NCI-H2227 treated with DMSO at 0.1 percent for 48 hours (cell line): ENCODE results near the gene PTH2R.
"Not testable (repeated sequence)": the region's sequence is repeated elsewhere in the genome, so short reads cannot be mapped to it uniquely, and the experiment has no call there.

Source experiments
- DNase-seq: peaks from one replicate; lab custom pipeline; 2025; lab: John Stamatoyannopoulos, UW

PTH2R gene

DNA sequence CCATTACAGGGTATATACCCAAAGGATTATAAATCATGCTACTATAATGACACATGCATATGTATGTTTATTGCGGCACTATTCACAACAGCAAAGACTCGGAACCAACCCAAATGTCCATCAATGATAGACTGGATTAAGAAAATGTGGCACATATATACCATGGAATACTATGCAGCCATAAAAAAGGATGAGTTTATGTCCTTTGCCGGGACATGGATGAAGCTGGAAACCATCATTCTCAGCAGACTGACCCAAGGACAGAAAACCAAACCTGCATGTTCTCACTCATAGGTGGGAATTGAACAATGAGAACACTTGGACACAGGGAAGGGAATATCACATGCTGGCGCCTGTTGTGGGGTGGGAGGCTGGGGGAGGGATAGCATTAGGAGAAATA, 9.8 kb upstream of the PTH2R start:
- DNase-seq = not testable (repeated sequence)

- no peak for DNase-seq
Observed at GRCh38 chr2:208399201-208399600, 7.4 kb upstream of the PTH2R start.

DNA sequence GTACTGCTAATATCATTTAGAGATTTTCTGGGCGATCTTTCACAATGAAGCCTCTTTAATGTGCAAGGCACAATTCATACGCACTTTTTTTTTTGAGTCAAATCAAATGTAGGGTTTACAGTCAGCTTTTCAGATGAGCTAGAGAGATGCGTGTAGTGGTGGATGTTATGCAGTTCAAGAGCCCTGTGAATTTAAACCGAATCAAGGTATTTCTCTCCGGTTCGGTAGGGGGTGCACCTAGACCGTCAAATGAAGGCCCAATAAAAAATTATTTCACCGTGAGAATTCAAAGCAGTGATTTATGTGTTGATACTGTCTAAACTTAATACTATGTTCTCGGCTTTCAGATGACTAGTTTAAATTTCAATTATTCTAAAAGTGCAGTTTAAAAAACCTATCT, 1.1 kb downstream of the PTH2R start:
- DNase-seq = peak; percentile 88

DNA sequence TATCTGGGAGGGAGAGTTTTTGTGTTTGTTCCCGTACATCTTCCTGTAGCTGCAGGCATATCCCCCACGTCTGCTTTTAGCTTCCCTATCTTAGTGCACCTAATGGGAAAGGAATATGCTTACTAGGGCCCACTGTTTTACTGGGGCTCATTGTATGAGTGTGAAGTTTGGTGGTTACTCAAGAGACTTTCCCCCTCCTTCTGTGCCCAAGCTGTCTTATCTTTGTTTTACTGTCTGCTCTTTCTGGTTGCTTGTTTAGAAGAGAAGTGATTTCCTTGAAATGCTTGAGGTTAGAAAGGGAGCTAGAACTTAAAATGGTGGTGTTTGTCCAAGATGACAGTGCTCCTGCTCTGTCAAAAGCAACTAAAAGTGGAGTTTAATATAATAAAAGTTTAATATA, 7.3 kb downstream of the PTH2R start:
- DNase-seq = no peak

- no peak for DNase-seq
Observed at GRCh38 chr2:208415255-208415654, 8.7 kb downstream of the PTH2R start.

- DNase-seq = no peak
Observed at GRCh38 chr2:208415897-208416296, 9.3 kb downstream of the PTH2R start.

- no peak for DNase-seq
Observed at GRCh38 chr2:208426412-208427045, 19.9 kb downstream of the PTH2R start.

- DNase-seq = no peak
Observed at GRCh38 chr2:208437755-208438154, 31.2 kb downstream of the PTH2R start.

DNA sequence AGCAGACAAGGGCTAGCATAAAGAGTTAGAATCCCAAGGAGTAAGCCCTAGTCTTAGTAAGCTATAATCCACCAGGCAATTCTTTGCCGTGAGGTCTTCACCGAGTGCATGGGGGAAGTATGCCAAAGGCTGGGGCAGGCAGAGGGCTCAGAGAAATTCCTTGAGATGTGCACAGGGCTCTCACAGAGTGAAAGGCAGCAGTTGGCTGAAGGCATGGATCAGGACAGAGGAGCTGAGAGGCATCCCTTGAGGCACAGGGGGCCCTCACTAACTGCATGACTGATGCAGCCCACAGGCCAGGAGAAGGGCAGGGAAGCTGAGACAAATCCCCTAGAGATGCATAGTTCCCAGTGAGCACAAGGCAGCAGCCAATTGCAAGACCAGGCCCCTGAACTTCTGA, 34.1 kb downstream of the PTH2R start:
- DNase-seq = no peak

DNA sequence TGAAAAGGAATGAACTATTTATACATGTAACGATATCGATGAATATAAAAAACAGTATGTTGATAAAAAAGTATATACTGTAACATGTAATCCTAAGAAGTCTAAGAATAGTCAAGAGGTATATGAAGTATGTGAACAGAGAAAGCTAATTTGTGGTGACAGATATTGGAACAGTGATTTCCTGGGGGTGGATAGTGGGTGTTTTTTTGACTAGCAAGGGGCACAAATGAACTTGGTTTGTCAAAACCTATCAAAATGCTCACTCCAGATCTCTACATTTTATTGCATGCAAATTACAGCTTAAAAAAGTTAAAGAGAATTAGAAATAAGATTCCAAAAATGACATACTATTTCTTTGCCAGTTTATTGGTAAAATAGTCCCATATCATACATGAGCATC, 35.4 kb downstream of the PTH2R start:
- DNase-seq = no peak

- not testable (repeated sequence) for DNase-seq
Observed at GRCh38 chr2:208447447-208447846, 40.9 kb downstream of the PTH2R start.

DNA sequence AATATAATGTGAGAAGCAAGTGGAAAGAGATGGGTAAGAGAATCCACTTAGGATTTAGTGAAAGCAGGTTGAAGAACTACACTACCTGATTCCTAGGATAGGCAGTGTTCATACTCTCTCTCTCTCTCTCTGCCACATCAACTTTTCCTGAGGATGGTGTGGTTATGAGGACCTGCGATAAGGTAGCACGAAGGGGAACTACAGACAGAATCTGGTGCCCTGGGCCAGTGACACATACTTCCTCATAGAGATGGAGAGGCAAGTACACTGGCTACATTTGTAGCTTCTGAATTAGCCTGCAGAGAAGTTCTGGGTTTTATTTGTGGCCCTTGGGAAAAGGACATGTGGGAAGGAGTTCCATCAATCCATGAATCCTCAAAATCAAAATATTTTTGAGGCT, 44.5 kb downstream of the PTH2R start:
- no peak for DNase-seq

GRCh38 chr2:208454861-208455260, 48.3 kb downstream of the PTH2R start:
- DNase-seq = no peak

GRCh38 chr2:208463721-208464120, 57.1 kb downstream of the PTH2R start:
- no peak for DNase-seq

GRCh38 chr2:208464205-208464604, 57.6 kb downstream of the PTH2R start:
- no peak for DNase-seq

GRCh38 chr2:208466151-208466919, 59.7 kb downstream of the PTH2R start:
- peak; percentile 74 for DNase-seq

DNA sequence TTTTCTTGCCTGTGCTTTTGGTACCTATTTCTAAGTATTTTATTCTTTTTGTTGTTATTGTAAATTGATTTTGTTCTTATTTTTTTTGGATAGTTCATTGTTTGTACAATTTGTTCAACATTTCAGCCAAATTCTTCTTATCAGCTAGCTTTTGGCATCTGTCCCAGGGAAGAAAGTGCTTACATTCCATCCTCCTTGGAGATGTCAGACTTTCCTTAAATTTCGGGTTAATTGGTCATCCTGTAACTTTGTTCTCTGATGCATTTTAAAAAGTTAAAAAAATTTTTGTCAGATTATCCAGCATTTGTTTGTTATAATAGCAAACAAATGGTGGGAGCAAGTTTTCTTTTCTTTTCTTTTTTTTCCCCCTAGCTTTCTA, 60.3 kb downstream of the PTH2R start:
- no peak for DNase-seq

DNA sequence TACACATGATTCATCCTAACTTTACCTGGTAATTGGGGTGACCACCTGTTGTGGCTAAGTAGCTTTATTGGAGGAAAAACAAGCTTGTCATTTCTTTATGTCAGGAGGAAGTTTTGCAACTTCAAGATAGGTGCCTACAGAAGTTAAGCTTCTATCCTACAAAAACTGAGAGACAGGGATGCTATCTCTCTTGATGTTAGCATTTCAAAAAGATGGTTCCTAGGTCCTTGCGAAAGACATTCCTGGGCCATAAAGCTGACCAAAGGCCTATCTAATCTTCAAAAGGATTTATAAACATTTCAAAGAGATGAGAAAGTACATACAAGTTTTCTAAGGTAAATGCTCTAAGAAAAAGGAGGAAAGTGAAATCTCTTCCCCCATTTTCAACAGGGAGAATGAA, 61.0 kb downstream of the PTH2R start:
- no peak for DNase-seq

GRCh38 chr2:208477741-208478140, 71.1 kb downstream of the PTH2R start:
- no peak for DNase-seq

GRCh38 chr2:208479342-208479741, 72.8 kb downstream of the PTH2R start:
- no peak for DNase-seq

DNA sequence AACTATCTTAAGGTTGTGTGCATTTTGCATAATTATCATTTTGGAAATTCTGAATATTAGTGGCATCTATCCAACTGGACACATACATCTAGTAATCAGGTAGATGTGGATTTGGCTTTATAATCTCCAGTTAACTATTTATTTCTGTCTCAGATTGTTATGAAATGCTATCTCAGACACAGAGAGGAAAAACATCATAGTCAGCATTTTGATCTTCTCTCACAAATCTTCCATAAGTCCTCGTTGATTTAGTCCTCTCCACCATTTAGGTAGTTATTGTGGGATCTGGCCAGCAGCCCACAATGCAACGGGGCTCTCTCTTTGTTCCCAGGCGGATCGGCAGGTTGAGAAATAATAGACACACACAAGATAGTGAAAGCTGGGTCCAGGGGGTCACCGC, 75.4 kb downstream of the PTH2R start:
- not testable (repeated sequence) for DNase-seq

- DNase-seq = not testable (repeated sequence)
Observed at GRCh38 chr2:208482453-208483015, 75.9 kb downstream of the PTH2R start.

DNA sequence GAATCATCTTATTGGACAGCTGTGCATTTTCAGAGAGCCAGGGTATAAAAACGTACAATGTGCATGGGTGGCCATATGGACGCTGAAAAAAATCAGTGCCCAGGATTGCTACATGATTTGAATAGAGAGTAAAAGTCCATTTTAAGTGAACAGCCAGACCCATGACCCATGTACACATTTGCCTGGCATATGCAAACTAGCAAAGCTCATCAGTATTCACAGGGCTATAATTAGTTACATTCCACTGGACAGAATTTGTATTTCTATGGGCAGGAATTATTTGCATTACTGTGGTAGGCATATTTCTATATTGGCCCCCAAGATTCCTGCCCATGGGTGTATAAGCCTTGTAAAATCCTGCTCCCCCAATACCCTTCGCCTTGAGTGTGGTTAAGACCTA, 78.8 kb downstream of the PTH2R start:
- DNase-seq = peak; percentile 41
